GM12801 (cell line): ENCODE data around the gene FAM53A.

Source experiments
- CTCF ChIP-seq: IDR thresholded peaks from one replicate; pipeline ENCODE4 v1.5.1; 2011; ENCODE audit warnings: control low read depth; ENCODE audit not compliant: insufficient read length; ENCODE audit errors: extremely low read depth

FAM53A gene

DNA sequence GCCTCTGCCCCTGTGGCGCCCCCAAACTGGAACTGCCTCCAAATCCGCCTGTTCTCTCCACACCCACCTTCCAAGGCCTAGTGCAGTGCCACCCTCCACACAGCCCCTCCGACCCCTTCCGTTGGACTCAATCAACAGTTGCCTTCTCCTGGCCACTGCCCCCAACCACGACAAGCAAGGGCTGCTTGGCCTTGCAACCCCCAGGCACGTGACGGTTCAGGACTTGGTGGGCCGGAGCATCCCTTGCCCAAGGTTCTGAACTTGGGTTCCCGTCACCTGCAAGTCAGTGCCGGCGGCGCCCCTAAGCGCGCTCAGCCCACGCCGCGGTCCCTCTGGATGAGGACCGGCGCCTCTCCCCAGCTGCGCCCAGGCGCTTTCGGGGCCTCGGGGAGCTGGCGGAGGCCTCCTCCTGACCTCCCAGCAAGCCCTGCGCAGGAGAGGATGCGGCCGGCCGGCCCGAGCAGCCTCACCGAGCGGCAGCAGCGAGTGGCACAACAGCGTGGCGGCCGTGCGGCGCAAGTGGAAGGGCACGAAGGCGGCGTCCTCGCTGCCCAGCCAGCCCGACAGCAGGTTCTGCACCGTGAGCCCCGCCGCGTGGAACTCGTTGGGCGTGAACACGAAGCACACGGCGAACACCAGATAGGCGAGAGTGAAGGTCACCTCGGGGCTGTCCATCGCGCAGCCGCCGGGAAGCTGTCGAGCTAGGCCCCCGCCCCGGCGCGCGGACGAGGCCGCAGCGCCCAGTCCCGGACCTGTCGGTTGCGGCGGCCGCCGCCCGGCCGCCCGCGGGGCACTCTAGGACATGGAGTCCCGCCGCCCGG is 36.3 kb upstream of the FAM53A start:
- TF ChIP-seq CTCF = no peak

GRCh38 chr4:1718095-1718850 is 34.2 kb upstream of the FAM53A start:
- no peak for TF ChIP-seq CTCF

DNA sequence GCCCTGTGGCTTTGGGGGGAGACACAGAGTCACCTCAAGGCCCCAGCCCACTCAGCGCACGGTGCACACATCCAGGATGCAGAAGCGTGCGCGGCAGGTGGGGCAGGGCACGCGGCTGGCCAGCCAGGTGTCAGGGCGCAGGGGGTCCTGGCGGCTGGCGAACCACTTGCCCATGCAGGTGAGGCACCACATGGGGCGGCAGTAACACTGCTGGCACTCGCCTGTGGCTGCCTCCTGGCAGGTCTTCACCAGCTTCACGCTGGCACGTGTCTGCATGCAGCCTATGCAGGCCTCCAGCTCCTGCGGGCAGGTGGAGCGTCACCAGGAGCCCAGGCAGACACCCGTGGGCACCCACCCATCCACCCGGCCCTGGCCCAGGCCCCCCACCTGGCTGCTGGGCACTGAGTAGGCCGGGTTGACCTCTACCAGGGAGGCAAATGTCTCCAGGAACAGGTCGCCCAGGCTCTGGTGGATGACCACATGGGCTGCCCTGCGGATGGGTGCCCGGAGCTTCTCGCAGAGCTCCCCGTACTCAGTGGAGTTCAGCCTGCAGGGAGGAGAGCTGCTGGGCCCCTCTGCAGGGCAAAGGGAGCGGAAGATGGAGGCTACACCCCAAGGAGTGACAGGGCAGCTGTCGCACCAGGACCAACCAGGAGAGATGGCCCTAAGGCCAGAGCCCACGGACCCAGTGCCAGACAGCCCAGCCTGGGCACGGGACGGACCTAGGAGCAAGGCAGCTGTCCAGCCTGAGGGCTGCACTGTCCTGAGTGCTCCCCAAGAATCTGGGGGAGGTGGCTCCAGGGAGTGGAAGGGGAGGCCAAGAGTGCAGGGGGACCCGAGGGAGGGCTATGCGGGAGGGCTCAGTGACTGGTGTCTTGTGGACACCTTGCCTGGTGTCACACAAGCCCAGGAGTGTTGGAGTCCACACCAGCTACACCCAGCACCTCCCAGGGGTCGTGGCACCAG is 33.3 kb upstream of the FAM53A start:
- no peak for TF ChIP-seq CTCF

- no peak for TF ChIP-seq CTCF
Measured at GRCh38 chr4:1716065-1716945, 32.2 kb upstream of the FAM53A start.

GRCh38 chr4:1715002-1715758 is 31.1 kb upstream of the FAM53A start:
- no peak for TF ChIP-seq CTCF

DNA sequence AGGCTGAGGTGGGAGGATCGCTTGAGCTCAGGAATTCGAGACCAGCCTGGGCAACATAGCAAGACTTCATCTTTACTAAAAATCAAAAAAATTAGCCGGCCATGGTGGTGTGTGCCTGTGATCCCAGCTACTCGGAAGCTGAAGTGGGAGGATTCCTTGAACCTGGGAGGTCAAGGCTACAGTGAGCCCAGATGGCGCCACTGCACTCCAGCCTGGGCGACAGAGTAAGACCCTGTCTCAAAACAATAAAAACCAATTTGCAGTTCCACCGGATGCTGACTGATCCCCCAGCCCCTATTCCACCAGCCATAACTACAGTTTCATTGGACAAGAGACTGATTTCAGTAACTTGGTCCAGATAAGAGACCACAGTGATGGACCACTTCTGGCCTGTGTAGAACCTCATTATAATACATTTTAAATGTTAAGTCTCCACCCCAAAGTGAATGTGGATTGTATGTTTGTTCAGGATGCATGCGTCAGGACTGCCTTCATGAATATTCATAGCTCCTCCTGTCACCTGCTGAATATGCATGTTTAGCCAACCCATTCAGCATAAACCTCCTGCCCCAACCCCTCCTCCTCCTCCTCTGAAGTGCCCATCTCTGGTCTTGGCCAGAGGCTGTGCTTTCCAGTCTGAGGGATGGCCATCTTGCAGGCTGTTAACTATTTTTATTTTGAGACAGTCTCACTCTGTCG is 30.3 kb upstream of the FAM53A start:
- no peak for TF ChIP-seq CTCF
